DMS79 (cell line): ENCODE data around the gene PFKFB3.
"Not testable (repeated sequence)": the region's sequence is repeated elsewhere in the genome, so short reads cannot be mapped to it uniquely, and the experiment has no call there.

Source experiments
- DNase-seq: peaks from one replicate; lab custom pipeline; 2025; lab: John Stamatoyannopoulos, UW

The PFKFB3 gene

DNA sequence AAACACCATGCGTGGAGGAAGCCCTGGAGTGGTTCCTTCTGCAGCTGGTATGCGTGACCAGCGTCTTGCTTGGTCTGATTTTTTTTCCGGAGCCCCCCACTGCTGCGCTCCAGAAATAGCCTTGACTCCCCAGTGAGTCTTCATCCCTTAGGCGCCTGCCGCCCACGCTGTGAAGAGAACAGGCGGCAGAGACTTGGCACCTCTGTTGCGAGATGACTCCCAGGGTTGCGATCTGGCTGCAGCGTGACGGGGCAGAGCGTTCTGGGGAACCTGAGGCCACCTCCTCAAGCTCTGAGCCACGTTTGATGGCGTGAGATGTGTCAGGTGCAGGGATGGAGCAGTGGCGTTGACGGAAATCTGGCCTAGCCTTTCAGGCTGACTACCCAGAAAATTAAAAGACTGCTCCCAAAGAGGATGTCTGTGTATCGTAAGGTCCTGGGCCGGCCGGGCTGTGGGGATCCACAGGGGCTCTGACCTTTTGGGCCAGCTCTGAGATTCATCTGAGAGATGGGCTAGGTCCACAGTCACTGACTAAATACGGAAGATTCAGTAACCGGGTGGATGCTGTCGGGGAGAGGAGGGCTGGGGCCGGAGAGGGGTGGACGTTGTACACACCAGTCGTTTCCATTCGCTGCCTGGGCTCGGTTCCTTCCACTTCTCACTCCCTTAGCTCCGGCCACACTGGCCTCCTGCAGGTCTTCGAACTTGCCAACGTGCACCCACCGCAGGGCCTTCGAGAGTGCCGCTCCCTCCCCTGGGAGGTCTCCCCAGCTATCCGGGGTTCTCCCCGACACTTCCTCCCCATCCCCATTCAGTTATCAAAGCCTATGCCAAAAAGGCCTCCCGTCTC is 33.8 kb downstream of the PFKFB3 start:
- DNase-seq = no peak

DNA sequence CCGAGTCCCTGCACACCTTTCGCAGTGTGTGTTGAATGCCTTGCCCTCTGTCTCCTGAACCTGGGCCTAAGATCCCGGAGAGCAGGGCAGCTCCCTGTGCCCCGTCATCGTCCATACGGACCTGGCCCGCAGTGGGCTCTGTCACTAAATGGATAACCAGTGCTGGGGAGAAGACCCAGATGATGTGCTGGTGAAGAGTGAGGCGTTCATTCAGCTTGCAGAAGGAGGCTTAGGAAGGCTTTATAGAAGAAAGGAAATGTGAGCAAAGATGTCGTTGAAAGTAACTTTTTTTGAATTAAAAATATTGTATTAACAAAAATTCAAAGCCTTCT is 34.4 kb downstream of the PFKFB3 start:
- no peak for DNase-seq

DNA sequence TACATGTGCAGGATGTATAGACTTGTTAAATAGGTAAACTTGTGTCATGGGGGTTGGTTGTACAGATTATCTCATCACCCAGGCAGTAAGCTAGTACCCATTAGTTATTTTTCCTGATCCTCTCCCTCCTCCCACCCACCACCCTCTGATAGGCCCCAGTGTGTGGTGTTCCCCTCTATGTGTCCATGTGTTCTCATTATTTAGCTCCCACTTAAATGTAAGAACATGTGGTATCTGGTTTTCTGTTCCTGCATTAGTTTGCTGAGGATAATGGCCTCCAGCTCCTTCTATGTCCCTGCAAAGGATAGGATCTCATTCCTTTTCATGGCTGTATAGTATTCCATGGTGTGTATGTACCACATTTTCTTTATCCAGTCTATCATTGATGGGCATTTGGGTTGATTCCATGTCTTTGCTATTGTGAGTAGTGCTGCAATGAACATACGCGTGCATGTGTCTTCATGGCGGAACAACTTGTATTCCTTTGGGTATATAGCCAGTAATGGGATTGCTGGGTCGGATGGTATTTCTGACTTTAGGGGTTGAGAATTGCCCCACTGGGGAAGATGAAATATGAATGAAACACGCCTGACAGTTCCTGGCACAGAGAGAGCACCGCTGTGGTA is 36.0 kb downstream of the PFKFB3 start:
- not testable (repeated sequence) for DNase-seq

DNA sequence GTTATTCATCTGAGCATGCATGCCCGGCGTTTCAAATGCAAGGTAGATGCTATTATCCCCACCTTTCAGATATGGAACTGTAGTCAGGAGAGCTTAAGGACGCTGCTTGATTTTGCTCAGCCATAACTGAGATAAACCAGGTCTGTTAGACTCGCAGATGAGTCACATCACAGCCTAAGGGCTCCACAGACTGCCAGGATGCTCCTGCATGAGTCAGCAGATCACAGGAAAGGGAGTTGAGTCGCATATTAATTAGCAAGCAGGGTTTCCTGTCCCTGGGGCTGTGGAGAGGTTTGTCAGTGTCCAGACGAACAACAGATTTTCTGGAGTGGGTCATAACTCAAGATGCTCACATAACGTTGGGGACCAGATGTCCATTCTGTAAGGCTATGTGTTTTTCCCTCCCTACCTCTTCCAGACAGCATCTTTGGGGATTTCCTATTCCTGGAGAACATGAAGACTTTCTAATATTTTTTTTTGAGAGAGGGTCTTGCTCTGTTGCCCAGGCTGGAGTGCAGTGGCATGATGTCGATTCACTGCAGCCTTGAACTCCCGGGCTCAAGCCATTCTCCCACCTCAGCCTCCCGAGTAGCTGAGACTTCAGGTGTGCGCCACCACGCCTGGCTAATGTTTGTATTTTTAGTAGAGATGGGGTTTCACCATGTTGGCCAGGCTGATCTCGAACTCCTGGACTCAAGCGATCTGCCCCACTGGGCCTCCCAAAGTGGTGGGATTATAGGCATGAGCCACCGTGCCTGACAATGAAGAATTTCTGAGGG is 36.7 kb downstream of the PFKFB3 start:
- no peak for DNase-seq

DNA sequence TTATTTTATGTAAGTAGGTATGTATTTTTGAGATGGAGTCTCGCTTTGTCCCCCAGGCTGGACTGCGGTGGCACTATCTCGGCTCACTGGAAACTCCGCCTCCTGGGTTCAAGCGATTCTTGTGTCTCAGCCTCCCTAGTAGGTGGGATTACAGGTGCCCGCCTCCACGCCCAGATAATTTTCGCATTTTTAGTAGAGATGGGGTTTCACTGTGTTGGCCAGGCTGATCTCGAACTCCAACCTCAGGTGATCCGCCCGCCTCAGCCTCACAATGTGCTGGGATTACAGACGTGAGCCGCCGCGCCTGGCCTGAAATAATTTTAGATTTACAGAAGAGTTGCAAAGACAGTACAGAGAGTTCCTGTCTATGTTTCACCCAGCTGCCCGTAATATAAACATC is 37.5 kb downstream of the PFKFB3 start:
- no peak for DNase-seq

DNA sequence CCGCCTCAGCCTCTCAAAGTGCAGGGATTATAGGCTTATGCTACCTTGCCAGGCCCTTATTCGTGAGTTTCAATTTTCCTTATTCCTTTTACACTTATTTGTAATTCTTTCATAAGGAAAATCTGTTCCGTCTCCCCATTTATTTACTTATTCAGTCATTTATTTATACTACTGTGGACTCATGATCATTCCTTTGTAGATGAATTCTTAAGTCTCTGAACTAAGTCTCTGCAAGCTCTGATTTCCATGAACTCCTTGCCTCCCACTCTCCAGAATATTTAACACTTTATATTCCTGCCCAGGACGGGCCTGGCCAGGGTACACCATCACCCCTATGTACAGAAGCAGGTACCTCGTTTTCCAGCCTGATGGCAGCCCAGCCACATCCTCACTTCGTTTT is 39.4 kb downstream of the PFKFB3 start:
- no peak for DNase-seq

DNA sequence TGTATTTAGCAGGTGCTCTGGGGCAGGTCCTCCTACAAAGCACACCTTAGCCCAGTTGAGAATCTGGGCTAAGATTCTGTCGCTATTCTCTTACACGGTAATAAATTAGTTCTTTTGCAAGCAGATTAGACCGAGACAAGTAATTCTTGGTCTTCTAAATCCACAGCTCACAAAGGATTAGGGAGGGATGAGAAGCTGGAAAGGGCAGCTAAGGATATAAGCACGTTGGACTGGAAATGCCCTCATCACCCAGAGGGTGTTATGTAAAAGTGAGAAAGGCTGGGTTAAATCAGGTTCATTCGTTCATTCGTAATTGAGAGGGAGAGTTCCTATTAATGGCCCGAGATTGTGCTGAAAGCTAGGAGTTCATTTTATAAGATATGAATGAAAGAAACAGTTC is 41.8 kb downstream of the PFKFB3 start:
- DNase-seq = no peak

DNA sequence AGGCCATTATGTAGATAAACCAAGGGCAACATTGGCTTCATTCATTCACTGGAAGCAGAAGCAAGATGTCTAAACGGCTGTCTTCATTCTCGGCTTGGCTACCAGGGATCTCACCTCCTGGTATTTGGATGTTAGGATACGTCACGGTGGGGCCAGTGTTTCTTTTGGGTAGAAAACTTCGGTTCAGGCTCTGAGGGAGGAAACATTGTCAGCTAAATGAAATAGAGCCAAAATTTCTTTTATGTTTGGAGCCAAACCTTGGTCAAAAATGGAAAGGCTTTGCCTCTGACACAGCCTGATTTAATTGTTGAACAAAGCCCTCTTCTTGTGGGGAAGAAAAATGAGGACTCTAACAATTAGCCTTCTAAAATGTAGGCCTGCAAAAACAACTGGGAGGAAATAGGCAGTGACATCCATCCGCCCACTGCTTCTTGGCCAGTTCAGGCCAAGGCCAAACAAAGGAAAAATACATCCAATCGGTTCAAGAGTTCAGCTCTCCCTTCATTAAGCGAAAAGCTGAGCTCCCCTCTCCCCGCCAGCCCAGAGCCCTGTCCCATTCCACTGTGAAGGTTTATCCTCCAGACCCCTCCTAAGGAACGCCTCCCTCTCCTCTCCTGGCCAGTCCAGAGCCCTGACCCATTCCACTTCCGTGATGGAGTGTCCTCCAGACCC is 44.4 kb downstream of the PFKFB3 start:
- DNase-seq = no peak

DNA sequence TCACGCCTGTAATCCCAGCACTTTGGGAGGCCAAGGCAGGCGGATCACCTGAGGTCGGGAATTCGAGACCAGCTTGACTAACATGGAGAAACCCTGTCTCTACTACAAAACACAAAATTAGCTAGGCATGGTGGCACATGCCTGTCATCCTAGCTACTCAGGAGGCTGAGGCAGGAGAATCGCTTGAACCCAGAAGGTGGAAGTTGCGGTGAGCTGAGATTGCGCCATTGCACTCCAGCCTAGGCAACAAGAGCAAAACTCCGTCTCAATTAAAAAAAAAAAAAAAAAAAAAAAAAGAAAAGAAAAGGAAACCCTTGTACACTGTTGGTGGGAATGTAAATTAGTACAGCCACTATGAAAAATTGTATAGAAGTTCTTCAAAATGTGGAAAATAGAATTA is 46.2 kb downstream of the PFKFB3 start:
- DNase-seq = not testable (repeated sequence)

DNA sequence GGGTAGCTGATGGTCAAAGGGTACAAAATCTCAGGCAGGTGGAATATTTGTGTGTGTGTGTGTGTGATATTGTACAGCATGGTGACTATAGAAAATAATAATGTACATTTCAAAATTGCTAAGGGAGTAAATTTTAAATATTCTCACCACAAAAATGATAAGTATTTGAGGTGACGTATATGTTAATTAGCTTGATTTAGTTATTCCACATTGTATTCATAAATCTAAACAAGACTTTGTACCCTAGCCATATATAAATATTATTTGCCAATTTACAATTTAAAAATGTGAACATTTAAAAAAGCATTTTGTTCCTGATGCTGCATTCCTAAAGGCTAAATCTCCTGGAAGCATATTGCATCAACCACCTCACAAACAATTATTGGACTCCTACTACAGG is 47.0 kb downstream of the PFKFB3 start:
- no peak for DNase-seq

DNA sequence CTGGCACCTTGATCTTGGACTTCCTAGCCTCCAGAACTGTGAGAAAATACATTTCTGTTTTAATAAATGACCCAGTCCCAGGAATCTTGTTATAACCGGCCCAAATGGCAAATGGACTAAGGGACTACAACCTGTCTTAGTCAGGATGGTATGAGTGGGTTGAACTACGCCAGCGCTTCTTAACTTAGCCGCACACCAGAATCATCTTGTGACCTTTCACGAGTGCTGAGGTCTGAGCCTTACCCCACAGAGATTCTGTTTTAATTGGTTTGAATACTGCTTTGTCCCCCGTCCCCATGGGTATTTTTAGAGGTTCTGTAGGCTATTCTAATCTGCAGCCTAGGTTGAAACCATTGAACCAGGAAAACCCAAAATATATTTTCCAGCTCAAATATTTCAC is 48.0 kb downstream of the PFKFB3 start:
- DNase-seq = no peak

DNA sequence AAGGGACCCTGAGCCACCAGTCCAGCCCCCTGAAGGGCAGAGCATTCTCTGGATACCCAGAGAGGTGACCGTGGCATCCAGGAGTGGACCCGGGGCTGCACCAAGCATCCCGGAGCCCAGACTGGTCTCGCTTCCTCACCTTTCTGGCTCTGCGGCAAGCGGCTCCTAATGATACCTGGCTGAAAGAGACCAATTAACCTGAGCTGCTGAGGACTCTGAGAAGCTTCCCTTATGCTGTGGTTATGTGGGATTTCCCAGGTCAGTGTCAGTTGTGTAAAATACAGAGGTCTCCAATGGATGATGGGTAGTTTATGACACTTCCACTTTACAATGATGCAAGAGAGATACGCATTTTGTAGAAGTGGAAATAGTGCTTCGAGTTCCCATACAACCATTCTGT is 51.5 kb downstream of the PFKFB3 start:
- DNase-seq = no peak

DNA sequence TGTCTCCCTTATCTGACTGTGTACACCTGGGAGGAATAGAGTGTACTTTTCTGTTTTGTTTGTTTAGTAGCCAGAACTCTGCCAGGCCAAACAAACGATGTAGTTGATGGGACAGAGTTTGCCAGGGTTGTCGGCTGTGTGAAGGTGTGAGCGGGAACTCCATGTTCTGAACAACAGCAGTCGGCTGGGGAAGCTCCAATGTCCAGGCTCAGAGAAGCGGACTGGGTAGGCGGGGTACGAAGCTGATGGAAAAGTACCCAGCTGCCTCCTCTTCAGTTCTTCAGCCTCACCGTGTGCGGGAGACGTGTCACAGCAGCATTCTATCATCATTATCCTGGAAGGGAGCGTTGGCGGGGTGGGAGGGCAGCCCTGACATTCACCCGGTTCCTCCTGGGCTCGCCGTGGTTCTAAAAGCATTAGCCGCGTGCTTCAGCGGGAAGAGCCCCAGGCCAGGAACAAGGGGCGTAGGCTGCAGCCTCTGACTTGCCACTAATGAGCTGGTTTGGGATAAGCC is 52.9 kb downstream of the PFKFB3 start:
- no peak for DNase-seq

DNA sequence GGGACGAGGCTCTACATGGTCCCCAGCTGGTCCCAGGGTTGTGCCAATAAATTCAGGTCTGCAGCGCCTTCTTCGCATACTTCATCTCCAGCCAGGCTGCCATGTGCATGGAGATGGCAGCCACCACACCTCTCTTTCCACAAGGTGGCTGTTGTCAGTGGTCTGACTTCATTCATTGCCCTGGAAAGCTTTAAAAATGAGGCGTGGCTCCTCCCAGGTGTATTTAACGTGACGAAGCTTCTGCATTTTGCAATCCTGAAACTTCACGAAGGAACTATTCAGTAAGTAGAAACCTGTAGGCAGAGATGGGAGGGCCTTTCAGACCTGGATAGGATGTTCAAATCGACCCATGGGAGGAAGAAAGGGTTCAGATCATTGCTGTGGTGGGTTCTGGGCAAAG is 53.7 kb downstream of the PFKFB3 start:
- no peak for DNase-seq

DNA sequence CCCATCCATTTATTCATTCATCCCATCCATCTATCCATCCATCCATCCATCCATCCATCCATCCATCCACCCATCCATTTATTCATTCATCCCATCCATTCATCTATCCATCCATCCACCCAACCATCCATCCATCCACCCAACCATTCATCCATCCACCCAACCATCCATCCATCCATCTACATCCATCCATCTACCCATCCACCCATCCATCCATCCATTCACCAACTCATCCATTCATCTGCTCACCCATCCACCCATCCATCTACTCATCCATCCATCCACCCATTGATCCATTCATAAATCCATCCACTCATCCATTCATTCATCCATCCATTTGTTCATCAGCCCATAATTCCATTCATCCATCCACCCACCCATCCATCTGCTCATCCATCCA is 56.4 kb downstream of the PFKFB3 start:
- DNase-seq = no peak

DNA sequence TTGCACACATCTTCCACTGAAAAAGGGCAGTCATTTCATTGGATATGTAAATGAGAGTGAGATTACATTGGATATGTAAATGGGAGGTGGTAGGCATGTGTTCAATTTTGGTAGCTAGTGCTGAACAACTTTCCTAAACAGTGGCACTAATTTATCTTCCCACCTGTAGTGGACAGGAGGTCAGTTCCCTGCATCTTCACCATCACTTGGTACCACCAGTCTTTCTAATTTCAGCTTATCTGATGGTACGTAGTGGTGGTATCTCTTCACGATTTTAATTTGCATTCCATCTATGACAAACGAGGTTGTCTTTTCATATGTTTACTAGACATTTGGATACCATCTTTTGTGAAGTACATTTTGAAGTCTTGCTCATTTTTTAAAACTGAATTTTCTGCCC is 58.1 kb downstream of the PFKFB3 start:
- DNase-seq = no peak

DNA sequence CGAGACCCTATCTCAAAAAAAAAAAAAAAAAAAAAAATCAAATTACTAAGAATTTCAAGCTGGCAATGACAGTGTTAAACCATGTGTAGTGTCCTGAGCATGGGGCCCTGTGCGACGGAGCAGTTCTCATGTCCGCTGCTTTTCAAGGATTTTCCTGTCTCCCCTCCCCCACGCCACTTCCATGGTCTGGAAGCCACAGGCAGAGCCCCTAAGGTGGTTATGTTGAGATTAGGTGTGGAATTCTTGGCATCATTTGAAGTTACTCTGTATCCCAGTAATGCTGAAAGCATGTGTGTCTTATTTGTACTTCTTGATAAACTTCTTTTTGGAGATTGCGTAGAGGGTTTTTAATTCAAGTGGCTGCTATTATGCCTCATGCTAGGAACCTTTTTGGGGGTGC is 65.2 kb downstream of the PFKFB3 start:
- DNase-seq = no peak

DNA sequence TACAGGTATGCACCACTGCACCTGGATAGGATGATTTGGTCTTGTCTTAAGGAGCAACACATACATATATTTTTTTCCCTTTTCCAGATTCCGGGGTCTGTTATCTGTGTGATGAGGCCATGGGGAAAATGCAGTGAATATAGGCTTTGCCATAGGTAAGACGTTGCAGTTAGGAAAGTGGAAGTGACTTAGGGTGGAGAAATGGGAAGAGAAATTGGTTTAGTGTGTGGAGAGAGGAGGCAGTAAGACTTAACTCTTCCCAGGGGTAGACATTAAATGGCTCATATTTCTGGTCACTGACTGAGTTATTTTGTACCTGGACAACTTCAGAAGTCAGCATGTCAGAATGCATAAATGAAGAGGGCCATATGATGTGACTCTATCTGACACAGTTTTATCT is 66.7 kb downstream of the PFKFB3 start:
- no peak for DNase-seq

DNA sequence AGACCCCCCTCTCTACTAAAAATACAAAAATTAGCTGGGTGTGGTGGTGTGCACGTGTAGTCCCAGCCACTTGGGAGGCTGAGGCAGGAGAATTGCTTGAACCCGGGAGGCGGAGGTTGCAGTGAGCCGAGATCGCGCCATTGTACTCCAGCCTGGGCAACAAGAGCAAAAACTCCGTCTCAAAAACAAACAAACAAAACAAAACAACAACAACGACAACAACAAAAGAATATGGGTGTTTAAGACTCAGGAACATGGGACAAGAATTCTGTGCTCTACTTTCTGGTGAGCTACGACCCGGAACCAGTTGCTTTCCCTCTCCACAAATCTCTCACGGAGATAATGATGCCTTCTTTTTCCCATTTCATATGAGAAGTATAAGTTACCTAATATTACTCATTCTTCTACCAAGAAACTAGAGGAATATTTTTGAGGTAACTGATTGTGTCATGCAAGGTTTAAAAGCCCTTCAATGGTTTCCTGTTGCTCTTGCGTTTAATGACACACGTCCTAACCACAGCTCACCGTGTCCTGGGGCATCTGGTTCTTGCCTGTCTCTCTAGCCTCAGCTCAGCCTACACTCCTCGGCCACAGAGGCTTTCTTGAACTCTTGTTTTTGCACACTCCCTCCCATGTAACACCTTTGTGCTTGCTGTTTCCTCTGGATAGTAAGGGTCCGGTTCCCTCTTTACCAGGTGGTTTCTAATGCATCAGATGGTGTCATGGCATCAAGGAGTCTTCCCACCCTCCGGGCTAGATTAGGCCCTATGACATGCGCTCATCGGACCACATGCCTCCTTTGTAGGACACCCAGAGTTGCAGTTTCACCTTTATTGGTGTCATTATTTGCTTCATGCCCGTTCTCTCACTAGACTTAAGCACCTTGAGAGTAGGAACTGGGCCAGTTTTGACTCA is 67.5 kb downstream of the PFKFB3 start:
- DNase-seq = no peak

DNA sequence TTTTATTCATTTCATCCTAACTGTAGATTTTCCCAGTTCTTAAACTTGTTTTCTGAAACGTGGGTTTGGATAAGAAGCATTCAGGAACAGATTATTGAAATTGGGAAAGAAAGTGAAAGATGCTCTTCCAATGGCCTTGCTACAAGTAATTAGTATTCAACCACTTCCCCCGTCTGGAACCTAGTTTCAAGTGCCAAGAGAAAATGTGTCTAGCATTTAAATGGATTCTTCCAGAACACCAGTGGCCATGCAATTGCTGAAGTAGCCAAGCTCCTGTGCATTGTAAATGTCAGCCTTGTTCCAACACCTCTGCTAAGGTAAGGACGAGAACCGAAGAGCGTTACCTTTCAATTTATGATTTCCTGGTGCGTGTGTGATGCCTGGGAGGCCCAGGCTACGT is 68.2 kb downstream of the PFKFB3 start:
- no peak for DNase-seq

DNA sequence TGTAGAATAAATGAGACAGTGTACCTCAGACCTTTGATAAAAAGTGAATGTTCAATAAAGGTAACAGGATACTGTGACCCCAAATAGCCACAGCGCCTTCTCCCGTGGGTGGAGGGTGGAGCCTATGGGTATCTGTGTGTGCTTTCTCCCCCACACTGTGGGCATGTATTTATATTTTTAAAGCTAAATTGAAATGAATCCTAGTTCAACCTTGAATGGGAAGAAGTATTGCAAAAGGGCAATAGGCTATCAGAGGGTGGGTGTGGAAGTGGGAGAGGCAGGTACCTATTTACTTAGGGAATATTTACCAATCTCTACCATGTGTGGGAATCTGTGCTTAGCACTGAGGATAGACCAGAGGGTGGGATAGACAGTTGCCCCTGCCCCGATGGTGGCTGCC is 68.9 kb downstream of the PFKFB3 start:
- no peak for DNase-seq
